Activated CD8-positive, alpha-beta memory T cell treated with anti-CD3 and anti-CD28 coated beads for 36 hours (primary cell): ENCODE data around the gene SNTN. TPM values are rescaled to one million over a fixed set of nuclear protein-coding genes. Genes with fewer than 3 reads are reported as not detected.
"Not testable (repeated sequence)": the region's sequence is repeated elsewhere in the genome, so short reads cannot be mapped to it uniquely, and the experiment has no call there.

Experiments used
- CTCF ChIA-PET: fragments of 350-600 bp; sonication (Branson Sonifier 250); formaldehyde crosslinking; loops from one replicate; lab custom pipeline; 2021; ENCODE audit warnings: antibody characterized with exemption; lab: Charles Lee
- POLR2A ChIA-PET: fragments of 350-600 bp; sonication (Branson Sonifier 250); formaldehyde crosslinking; loops from one replicate; lab custom pipeline; 2021; ENCODE audit warnings: antibody characterized with exemption; lab: Charles Lee
- total RNA-seq, 2 experiments: library from RNA; stranded (reverse); gene quantifications; one replicate each; pipeline ENCODE4 v1.2.3, GENCODE V29; 2021

Gene SNTN
- total RNA-seq, result not detected

- CTCF ChIA-PET, result no interaction called here
- POLR2A ChIA-PET, result no interaction called here
These were observed at the start of gene SNTN for GRCh38 chr3:63652066-63652725. TSS of gene SNTN (plus strand) at chr3:63652675. CDS start at chr3:63652688, 13 bp downstream.

GRCh38 chr3:63607716-63608115 is 44.8 kb upstream of the SNTN start:
- POLR2A ChIA-PET, result no interaction called here
- CTCF ChIA-PET, result no interaction called here

GRCh38 chr3:63609408-63609807 is 43.1 kb upstream of the SNTN start:
- ChIA-PET CTCF (no interaction called here), POLR2A (no interaction called here)

GRCh38 chr3:63609834-63610233 is 42.6 kb upstream of the SNTN start:
- CTCF ChIA-PET, result no interaction called here

GRCh38 chr3:63611382-63611781 is 41.1 kb upstream of the SNTN start:
- POLR2A ChIA-PET, result no interaction called here
- CTCF ChIA-PET, result no interaction called here

More at GRCh38 chr3:63609834-63610233, 42.6 kb upstream of the SNTN start:
- POLR2A ChIA-PET, result no interaction called here

- POLR2A ChIA-PET, result no interaction called here
- CTCF ChIA-PET, result no interaction called here
These were observed 38.9 kb upstream of the SNTN start for GRCh38 chr3:63613561-63613960.

- ChIA-PET CTCF (no interaction called here), POLR2A (no interaction called here)
These were observed 35.1 kb upstream of the SNTN start for GRCh38 chr3:63617391-63617790.

- ChIA-PET CTCF (interaction anchor here (0.6 kb wide), 1 partner anchor 200 kb away, joined by 3 read pairs; no protein-coding TSS in a partner anchor), POLR2A (no interaction called here)
These were observed 27.4 kb upstream of the SNTN start for GRCh38 chr3:63624941-63625560.

GRCh38 chr3:63631670-63632069 is 20.8 kb upstream of the SNTN start:
- CTCF ChIA-PET, result no interaction called here
- POLR2A ChIA-PET, result no interaction called here

GRCh38 chr3:63635186-63635585 is 17.3 kb upstream of the SNTN start:
- ChIA-PET CTCF (no interaction called here), POLR2A (no interaction called here)

GRCh38 chr3:63639806-63640205 is 12.7 kb upstream of the SNTN start:
- ChIA-PET POLR2A (no interaction called here), CTCF (no interaction called here)

GRCh38 chr3:63642488-63642887 is 10.0 kb upstream of the SNTN start:
- ChIA-PET CTCF (no interaction called here), POLR2A (no interaction called here)

GRCh38 chr3:63644212-63644797 is 8.2 kb upstream of the SNTN start:
- POLR2A ChIA-PET, result no interaction called here
- CTCF ChIA-PET, result no interaction called here

- POLR2A ChIA-PET, CTCF ChIA-PET: not testable (repeated sequence)
These were observed 7.3 kb upstream of the SNTN start for GRCh38 chr3:63644928-63645781.

- ChIA-PET CTCF (no interaction called here), POLR2A (no interaction called here)
These were observed 1.7 kb downstream of the SNTN start for GRCh38 chr3:63654211-63654610.

GRCh38 chr3:63654931-63655330 is 2.5 kb downstream of the SNTN start:
- ChIA-PET CTCF (no interaction called here), POLR2A (no interaction called here)

- CTCF ChIA-PET, result no interaction called here
- POLR2A ChIA-PET, result no interaction called here
These were observed 3.0 kb downstream of the SNTN start for GRCh38 chr3:63655519-63655918.

- POLR2A ChIA-PET, result no interaction called here
- CTCF ChIA-PET, result no interaction called here
These were observed 4.3 kb downstream of the SNTN start for GRCh38 chr3:63656786-63657185.

- CTCF ChIA-PET, result no interaction called here
- POLR2A ChIA-PET, result no interaction called here
These were observed 8.8 kb downstream of the SNTN start for GRCh38 chr3:63661242-63661641.

GRCh38 chr3:63662011-63662410 is 9.5 kb downstream of the SNTN start:
- CTCF ChIA-PET, result no interaction called here

More at GRCh38 chr3:63662011-63662410, 9.5 kb downstream of the SNTN start:
- POLR2A ChIA-PET, result no interaction called here
